PC-9 (cell line): Measurements from ENCODE around the gene ATG2A.

Source experiments
- EZH2 ChIP-seq: fragments of 200-600 bp; sonication (generic); IDR thresholded peaks from 2 replicates; pipeline ENCODE4 v1.8.0; 2017; ENCODE audit warnings: antibody characterized with exemption, low read depth
- TF ChIP-seq, protein P1 (sequence below): fragments of 200-600 bp; sonication (generic); conservative IDR thresholded peaks from 2 replicates; pipeline ENCODE4 v1.6.1; 2017; ENCODE audit warnings: mixed run types, antibody characterized with exemption, mild to moderate bottlenecking, moderate library complexity

DNA sequence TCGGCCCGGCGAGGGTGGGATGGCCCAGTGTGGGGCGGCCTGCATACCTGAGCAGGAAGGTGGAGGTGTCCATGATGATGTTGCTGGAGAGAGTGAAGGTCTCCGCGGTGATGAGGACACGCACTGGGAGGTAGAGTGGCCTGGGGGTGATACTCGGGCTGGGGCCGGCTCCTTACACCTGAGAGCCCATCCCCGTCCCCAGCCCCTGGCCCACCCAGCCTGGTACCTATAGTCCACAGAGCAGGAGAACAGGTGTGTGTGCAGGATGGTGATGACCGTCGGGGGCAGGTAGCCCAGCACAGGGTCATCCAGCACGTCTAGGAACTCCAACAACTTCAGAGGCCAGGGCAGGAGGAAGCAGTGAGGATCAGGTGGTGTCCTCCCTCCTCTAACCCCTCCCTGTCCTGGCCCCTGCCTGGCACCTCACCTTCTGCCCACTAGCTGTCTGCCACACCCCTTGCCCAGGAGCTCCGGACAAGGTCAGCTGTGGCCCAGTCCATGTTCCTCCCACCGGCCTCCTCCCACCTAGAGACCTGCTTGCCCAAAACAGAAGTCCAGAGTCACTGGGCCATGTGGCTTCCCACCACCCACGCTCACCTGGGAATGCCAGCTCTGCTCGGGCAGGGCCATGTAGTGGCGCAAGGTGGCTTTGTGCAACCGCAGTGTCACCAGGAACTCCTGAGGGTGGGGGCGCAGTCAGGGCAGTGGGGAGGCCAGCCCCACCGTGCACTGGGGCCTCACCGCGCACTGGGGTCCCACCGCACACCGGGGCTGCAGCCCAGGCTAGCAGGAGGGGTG is 11.3 kb downstream of the ATG2A start:
- no peak for TF ChIP-seq EZH2
- TF ChIP-seq, protein P1, sequence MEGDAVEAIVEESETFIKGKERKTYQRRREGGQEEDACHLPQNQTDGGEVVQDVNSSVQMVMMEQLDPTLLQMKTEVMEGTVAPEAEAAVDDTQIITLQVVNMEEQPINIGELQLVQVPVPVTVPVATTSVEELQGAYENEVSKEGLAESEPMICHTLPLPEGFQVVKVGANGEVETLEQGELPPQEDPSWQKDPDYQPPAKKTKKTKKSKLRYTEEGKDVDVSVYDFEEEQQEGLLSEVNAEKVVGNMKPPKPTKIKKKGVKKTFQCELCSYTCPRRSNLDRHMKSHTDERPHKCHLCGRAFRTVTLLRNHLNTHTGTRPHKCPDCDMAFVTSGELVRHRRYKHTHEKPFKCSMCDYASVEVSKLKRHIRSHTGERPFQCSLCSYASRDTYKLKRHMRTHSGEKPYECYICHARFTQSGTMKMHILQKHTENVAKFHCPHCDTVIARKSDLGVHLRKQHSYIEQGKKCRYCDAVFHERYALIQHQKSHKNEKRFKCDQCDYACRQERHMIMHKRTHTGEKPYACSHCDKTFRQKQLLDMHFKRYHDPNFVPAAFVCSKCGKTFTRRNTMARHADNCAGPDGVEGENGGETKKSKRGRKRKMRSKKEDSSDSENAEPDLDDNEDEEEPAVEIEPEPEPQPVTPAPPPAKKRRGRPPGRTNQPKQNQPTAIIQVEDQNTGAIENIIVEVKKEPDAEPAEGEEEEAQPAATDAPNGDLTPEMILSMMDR, result no peak
